GM23338 (cell line): ENCODE measurements around the gene ICAM3. TPM values are rescaled to one million over a fixed set of nuclear protein-coding genes. Genes with fewer than 3 reads are reported as not detected.
"Not testable (repeated sequence)": the region's sequence is repeated elsewhere in the genome, so short reads cannot be mapped to it uniquely, and the experiment has no call there.

Experiments used
- ATAC-seq: fragments of 200-7000 bp; cut with Tn5 transposase; 3 replicates; pipeline ENCODE4 v1.9.1; 2020
- DNase-seq: peaks from one replicate; pipeline ENCODE4 v3.0.0-alpha.2; 2015; ENCODE audit warnings: low spot score
- H2AFZ ChIP-seq: fragments of 200-600 bp; sonication (generic); 2 replicates; pipeline ENCODE4 v1.8.0; 2016; ENCODE audit warnings: antibody characterized with exemption, mild to moderate bottlenecking, moderate library complexity
- H3F3A ChIP-seq: fragments of 200-600 bp; sonication (generic); replicated peaks from 2 replicates; pipeline ENCODE4 v1.8.0; 2017; ENCODE audit warnings: antibody characterized with exemption, mixed run types, low read depth
- H3K27ac ChIP-seq: fragments of 200-600 bp; sonication (generic); 2 replicates; pipeline ENCODE4 v1.6.1; 2016; ENCODE audit warnings: low read depth
- H3K27me3 ChIP-seq: fragments of 200-600 bp; sonication (generic); 2 replicates; pipeline ENCODE4 v1.8.0; 2016; ENCODE audit warnings: mild to moderate bottlenecking, mixed run types, moderate library complexity; ENCODE audit not compliant: insufficient read depth
- H3K36me3 ChIP-seq: fragments of 200-600 bp; sonication (generic); 2 replicates; pipeline ENCODE4 v1.8.0; 2016; ENCODE audit warnings: mild to moderate bottlenecking; ENCODE audit not compliant: insufficient read depth
- H3K4me1 ChIP-seq: fragments of 200-600 bp; sonication (generic); 2 replicates; pipeline ENCODE4 v1.8.0; 2016; ENCODE audit warnings: mild to moderate bottlenecking, moderate library complexity; ENCODE audit not compliant: insufficient read depth
- H3K4me2 ChIP-seq: fragments of 200-600 bp; sonication (generic); 2 replicates; pipeline ENCODE4 v1.7.1; 2017; ENCODE audit warnings: mixed run types
- H3K4me3 ChIP-seq: fragments of 200-600 bp; sonication (generic); 2 replicates; pipeline ENCODE4 v1.6.1; 2016; ENCODE audit warnings: mixed run types
- H3K79me2 ChIP-seq: fragments of 200-600 bp; sonication (generic); replicated peaks from 2 replicates; pipeline ENCODE4 v1.8.0; 2017; ENCODE audit warnings: mild to moderate bottlenecking; ENCODE audit not compliant: insufficient read depth
- H3K9me2 ChIP-seq: fragments of 200-600 bp; sonication (generic); 2 replicates; pipeline ENCODE4 v1.8.0; 2017; ENCODE audit not compliant: insufficient read depth
- H4K20me1 ChIP-seq: fragments of 200-600 bp; sonication (generic); replicated peaks from 2 replicates; pipeline ENCODE4 v1.8.0; 2017; ENCODE audit warnings: mild to moderate bottlenecking; ENCODE audit not compliant: insufficient read depth
- H3K27ac Mint-ChIP-seq: 2 replicates; pipeline ENCODE4 v1.8.0; 2020; ENCODE audit warnings: inconsistent platforms, mild to moderate bottlenecking, moderate library complexity, mixed read lengths
- H3K27me3 Mint-ChIP-seq: 3 replicates; pipeline ENCODE4 v1.8.0; 2022; ENCODE audit warnings: low read depth, mild to moderate bottlenecking, moderate library complexity, mixed read lengths, inconsistent platforms; ENCODE audit not compliant: insufficient read depth, poor library complexity
- H3K36me3 Mint-ChIP-seq: 3 replicates; pipeline ENCODE4 v1.8.0; 2021; ENCODE audit warnings: low read depth, mild to moderate bottlenecking, inconsistent platforms, moderate library complexity, mixed read lengths
- H3K4me1 Mint-ChIP-seq: 3 replicates; pipeline ENCODE4 v1.8.0; 2020; ENCODE audit warnings: mild to moderate bottlenecking, inconsistent platforms, mixed read lengths
- H3K4me3 Mint-ChIP-seq: 3 replicates; pipeline ENCODE4 v1.8.0; 2021; ENCODE audit warnings: moderate library complexity, mild to moderate bottlenecking, inconsistent platforms, mixed read lengths
- H3K9me3 Mint-ChIP-seq: 3 replicates; pipeline ENCODE4 v1.8.0; 2020; ENCODE audit warnings: moderate library complexity, mild to moderate bottlenecking, inconsistent platforms, mixed read lengths
- CREB1 ChIP-seq: fragments of 250-450 bp; sonication (Bioruptor Pico); IDR thresholded peaks from 2 replicates; pipeline ENCODE4 v1.5.0; 2020; ENCODE audit warnings: low read depth, mild to moderate bottlenecking, moderate library complexity
- CTCF ChIP-seq, 2 experiments: fragments of 200-600 bp in 1 of 2; sonication (generic) in 1 of 2; conservative IDR thresholded peaks; 2 replicates each; pipeline versions ENCODE4 v1.5.1 to v1.6.1; 2016 to 2017; ENCODE audit warnings: antibody characterized with exemption in 2 of 2, low read depth in 2 of 2, mild to moderate bottlenecking in 2 of 2, moderate library complexity in 1 of 2
- EZH2phosphoT487 ChIP-seq: fragments of 200-600 bp; sonication (generic); IDR thresholded peaks from one replicate; pipeline ENCODE4 v1.8.1; 2018; ENCODE audit warnings: antibody characterized with exemption; ENCODE audit not compliant: unreplicated experiment
- STAT1 ChIP-seq: IDR thresholded peaks from one replicate; pipeline ENCODE4 v1.6.1; 2016; ENCODE audit warnings: antibody characterized with exemption; ENCODE audit not compliant: unreplicated experiment
- ZNF114 ChIP-seq: fragments of 250-450 bp; sonication (Bioruptor Pico); IDR thresholded peaks from 2 replicates; pipeline ENCODE4 v1.5.0; 2020; ENCODE audit warnings: mild to moderate bottlenecking, moderate library complexity
- ZNF331 ChIP-seq: fragments of 250-450 bp; sonication (Bioruptor Pico); IDR thresholded peaks from 2 replicates; pipeline ENCODE4 v1.5.0; 2020; ENCODE audit warnings: low read depth, mild to moderate bottlenecking, moderate library complexity
- ZNF462 ChIP-seq: fragments of 250-450 bp; sonication (Bioruptor Pico); IDR thresholded peaks from 2 replicates; pipeline ENCODE4 v1.5.0; 2020; ENCODE audit warnings: mild to moderate bottlenecking, moderate library complexity
- polyA plus RNA-seq: library from polyadenylated mRNA; unstranded; fragments of >200 nt; fragmentation: Nextera tagmentation; extraction: Ambion mirVana; gene quantifications from 2 replicates; pipeline ENCODE4 v1.2.1, GENCODE V29; 2016
- total RNA-seq: library from RNA; depleted of rRNA; stranded (reverse); fragments of >200 nt; shearing (Covaris generic); gene quantifications from 2 replicates; pipeline ENCODE4 v1.2.3, GENCODE V29; 2014
- TF ChIP-seq, protein P1 (sequence below): IDR thresholded peaks from 2 replicates; pipeline ENCODE4 v1.6.1; 2016; ENCODE audit warnings: antibody characterized with exemption

The ICAM3 gene
- total and polyA plus RNA-seq, 2 experiments from 2014 or later, result 9.6 to 14.7 TPM

DNA sequence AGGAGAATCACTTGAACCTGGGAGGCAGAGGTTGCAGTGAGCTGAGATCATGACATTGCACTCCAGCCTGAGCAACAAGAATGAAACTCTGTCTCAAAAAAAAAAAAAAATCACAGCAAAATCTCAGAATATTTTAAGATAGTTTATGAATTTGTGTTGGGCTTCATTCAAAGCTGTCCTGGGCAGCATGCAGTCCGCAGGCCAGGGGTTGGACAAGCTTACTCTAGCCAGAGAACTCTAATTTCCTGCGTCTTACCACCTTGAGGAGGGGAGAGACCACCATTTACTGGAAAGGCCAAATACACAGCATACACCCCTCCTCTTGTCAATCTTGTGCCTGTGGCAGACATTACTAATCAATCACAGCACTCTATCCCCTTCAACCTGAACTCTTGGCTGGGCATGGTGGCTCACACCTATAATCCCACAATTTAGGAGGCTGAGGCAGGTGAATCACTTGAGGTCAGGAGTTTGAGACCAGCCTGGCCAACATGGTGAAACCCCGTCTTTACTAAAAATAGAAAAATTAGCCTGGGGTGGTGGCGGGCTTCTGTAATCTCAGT is 27.6 kb upstream of the ICAM3 start:
- not testable (repeated sequence) for H3K9me2 ChIP-seq, H3K4me3 ChIP-seq, H3K27ac Mint-ChIP-seq, H3K4me3 Mint-ChIP-seq, DNase-seq, H3K9me3 Mint-ChIP-seq, H3K27ac ChIP-seq, H2AFZ ChIP-seq, ATAC-seq, H3K79me2 ChIP-seq, H4K20me1 ChIP-seq, H3K4me2 ChIP-seq, H3F3A ChIP-seq, H3K27me3 ChIP-seq, H3K4me1 ChIP-seq, H3K4me1 Mint-ChIP-seq, H3K36me3 ChIP-seq, H3K27me3 Mint-ChIP-seq
- H3K36me3 Mint-ChIP-seq, result peaks cover 32% of the 10 kb centered on the region

GRCh38 chr19:10365518-10365917 is 26.1 kb upstream of the ICAM3 start:
- Histone ChIP-seq H3K79me2 (no peaks in the 10 kb centered on the region), H3K4me2 (no peak overlapping the region), H3K36me3 (no peaks in the 10 kb centered on the region; the same call in 1 of the 2 replicates), H3K27ac (no peak overlapping the region), H3K4me3 (no peak overlapping the region), H3K4me1 (no peaks in the 10 kb centered on the region), H2AFZ (no peak overlapping the region), H3K9me2 (no peaks in the 10 kb centered on the region), H3F3A (no peaks in the 10 kb centered on the region), H4K20me1 (0 out of 2 replicates have a peak, but pooled peaks cover 3% of the 10 kb centered on the region), H3K27me3 (no peaks in the 10 kb centered on the region)
- no peak for TF ChIP-seq CREB1
- TF ChIP-seq ZNF331 (CRISPR knock-in tag), result no peak
- TF ChIP-seq ZNF114, result no peak
- no peak for TF ChIP-seq STAT1
- TF ChIP-seq, protein P1, sequence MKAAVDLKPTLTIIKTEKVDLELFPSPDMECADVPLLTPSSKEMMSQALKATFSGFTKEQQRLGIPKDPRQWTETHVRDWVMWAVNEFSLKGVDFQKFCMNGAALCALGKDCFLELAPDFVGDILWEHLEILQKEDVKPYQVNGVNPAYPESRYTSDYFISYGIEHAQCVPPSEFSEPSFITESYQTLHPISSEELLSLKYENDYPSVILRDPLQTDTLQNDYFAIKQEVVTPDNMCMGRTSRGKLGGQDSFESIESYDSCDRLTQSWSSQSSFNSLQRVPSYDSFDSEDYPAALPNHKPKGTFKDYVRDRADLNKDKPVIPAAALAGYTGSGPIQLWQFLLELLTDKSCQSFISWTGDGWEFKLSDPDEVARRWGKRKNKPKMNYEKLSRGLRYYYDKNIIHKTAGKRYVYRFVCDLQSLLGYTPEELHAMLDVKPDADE, result no peak
- TF ChIP-seq EZH2phosphoT487, result no peak
- no peak for TF ChIP-seq CTCF (conservative IDR thresholded peaks at IDR 0.05; ENCODE audit: low read depth in 2 of 2)
- H3K4me3 Mint-ChIP-seq, result no peak overlapping the region
- DNase-seq, result no peak
- ATAC-seq, result no peak
- no peak overlapping the region for H3K27ac Mint-ChIP-seq
- no peaks in the 10 kb centered on the region; the same call in 2 of the 3 replicates for H3K9me3 Mint-ChIP-seq
- no peaks in the 10 kb centered on the region for H3K4me1 Mint-ChIP-seq
- peaks cover 9% of the 10 kb centered on the region for H3K27me3 Mint-ChIP-seq
- peaks cover 36% of the 10 kb centered on the region for H3K36me3 Mint-ChIP-seq

DNA sequence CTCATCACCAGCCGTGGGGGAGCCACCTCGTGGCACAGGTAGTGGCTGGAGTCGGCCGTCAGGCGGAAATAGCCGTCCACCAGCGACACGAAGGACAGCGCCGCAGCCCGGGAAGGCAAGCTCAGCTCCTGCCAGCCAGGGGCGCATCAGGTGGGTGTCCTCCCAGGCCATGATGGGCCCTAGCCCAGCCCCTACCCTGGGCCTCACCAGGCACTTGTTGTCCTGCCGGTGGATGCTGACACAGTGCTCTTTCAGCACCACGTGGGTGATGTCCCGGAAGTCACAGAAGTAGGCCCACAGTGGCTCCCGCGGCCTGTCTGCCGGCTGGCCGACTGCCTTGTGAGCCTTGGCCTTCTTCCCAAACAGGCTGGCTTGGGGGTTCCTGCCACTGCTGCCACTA is 25.2 kb upstream of the ICAM3 start:
- Histone ChIP-seq H3K9me2 (no peaks in the 10 kb centered on the region), H3K4me1 (no peaks in the 10 kb centered on the region), H3K27me3 (no peaks in the 10 kb centered on the region), H3K4me2 (no peak overlapping the region), H3K36me3 (no peaks in the 10 kb centered on the region; the same call in 1 of the 2 replicates), H3K27ac (no peak overlapping the region), H4K20me1 (0 out of 2 replicates have a peak, but pooled peaks cover 3% of the 10 kb centered on the region), H2AFZ (no peak overlapping the region), H3K79me2 (no peaks in the 10 kb centered on the region), H3F3A (no peaks in the 10 kb centered on the region), H3K4me3 (no peak overlapping the region)
- H3K9me3 Mint-ChIP-seq, result no peaks in the 10 kb centered on the region; the same call in 2 of the 3 replicates
- H3K27ac Mint-ChIP-seq, result no peak overlapping the region
- peaks cover 36% of the 10 kb centered on the region for H3K36me3 Mint-ChIP-seq
- no peak for ATAC-seq
- no peak for DNase-seq
- no peaks in the 10 kb centered on the region for H3K4me1 Mint-ChIP-seq
- no peak overlapping the region for H3K4me3 Mint-ChIP-seq
- H3K27me3 Mint-ChIP-seq, result peaks cover 9% of the 10 kb centered on the region
- TF ChIP-seq ZNF462 (CRISPR knock-in tag), result no peak
- no peak for TF ChIP-seq EZH2phosphoT487
- TF ChIP-seq ZNF331 (CRISPR knock-in tag), result no peak
- TF ChIP-seq ZNF114, result no peak
